MM.1S (cell line): ENCODE results near the gene HIGD1B.

Source experiments
- DNase-seq: peaks from one replicate; pipeline ENCODE4 v3.0.0-alpha.2; 2015
- H2AFZ ChIP-seq: fragments of 300-600 bp; sonication (generic); 2 replicates; pipeline ENCODE4 v1.6.0; 2016; ENCODE audit warnings: antibody characterized with exemption, low read length
- H3F3A ChIP-seq: fragments of 300-600 bp; sonication (generic); 2 replicates; pipeline ENCODE4 v1.6.1; 2016; ENCODE audit warnings: mild to moderate bottlenecking, antibody characterized with exemption, low read length, moderate library complexity, mixed read lengths; ENCODE audit not compliant: insufficient read depth
- H3K27ac ChIP-seq: fragments of 300-600 bp; sonication (generic); 2 replicates; pipeline ENCODE4 v1.5.1; 2016; ENCODE audit warnings: mild to moderate bottlenecking, low read length
- H3K27me3 ChIP-seq: fragments of 300-600 bp; sonication (generic); replicated peaks from 2 replicates; pipeline ENCODE4 v1.6.0; 2016; ENCODE audit warnings: low read length; ENCODE audit not compliant: insufficient read depth
- H3K36me3 ChIP-seq: fragments of 300-600 bp; sonication (generic); replicated peaks from 2 replicates; pipeline ENCODE4 v1.6.1; 2016; ENCODE audit warnings: mild to moderate bottlenecking, low read length, mixed read lengths; ENCODE audit not compliant: insufficient read depth
- H3K4me1 ChIP-seq: fragments of 300-600 bp; sonication (generic); 2 replicates; pipeline ENCODE4 v1.6.1; 2016; ENCODE audit warnings: low read length, mixed read lengths
- H3K4me2 ChIP-seq: fragments of 300-600 bp; sonication (generic); 2 replicates; pipeline ENCODE4 v1.6.0; 2016; ENCODE audit warnings: low read depth, low read length
- H3K4me3 ChIP-seq: fragments of 300-600 bp; sonication (generic); 2 replicates; pipeline ENCODE4 v1.5.1; 2016; ENCODE audit warnings: low read length, mixed read lengths
- H3K79me2 ChIP-seq: fragments of 300-600 bp; sonication (generic); 2 replicates; pipeline ENCODE4 v1.6.1; 2016; ENCODE audit warnings: mixed run types, low read length, mixed read lengths
- H3K9ac ChIP-seq: fragments of 300-600 bp; sonication (generic); 2 replicates; pipeline ENCODE4 v1.6.1; 2016; ENCODE audit warnings: low read length, mixed read lengths
- H3K9me2 ChIP-seq: fragments of 300-600 bp; sonication (generic); replicated peaks from 2 replicates; pipeline ENCODE4 v1.6.1; 2016; ENCODE audit warnings: mild to moderate bottlenecking, low read length, mixed read lengths; ENCODE audit not compliant: insufficient read depth
- H3K9me3 ChIP-seq: fragments of 300-600 bp; sonication (generic); replicated peaks from 2 replicates; pipeline ENCODE4 v1.6.1; 2016; ENCODE audit warnings: mild to moderate bottlenecking, low read length, mixed read lengths; ENCODE audit not compliant: insufficient read depth
- H4K20me1 ChIP-seq: fragments of 300-600 bp; sonication (generic); 2 replicates; pipeline ENCODE4 v1.6.1; 2016; ENCODE audit warnings: mild to moderate bottlenecking, low read length, moderate library complexity, mixed read lengths; ENCODE audit not compliant: insufficient read depth
- EZH2 ChIP-seq: fragments of 300-600 bp; sonication (generic); optimal IDR thresholded peaks from 2 replicates; pipeline ENCODE3; 2017; ENCODE audit warnings: low read depth, mild to moderate bottlenecking, antibody characterized with exemption, low read length, mixed read lengths
- EZH2phosphoT487 ChIP-seq: fragments of 300-600 bp; sonication (generic); IDR thresholded peaks from 2 replicates; pipeline ENCODE4 v1.6.1; 2018; ENCODE audit warnings: antibody characterized with exemption, low read length
- TF ChIP-seq, protein P1 (sequence below): fragments of 300-600 bp; sonication (generic); IDR thresholded peaks from 2 replicates; pipeline ENCODE4 v1.5.1; 2016; ENCODE audit warnings: antibody characterized with exemption, low read length, mixed read lengths

The HIGD1B gene

DNA sequence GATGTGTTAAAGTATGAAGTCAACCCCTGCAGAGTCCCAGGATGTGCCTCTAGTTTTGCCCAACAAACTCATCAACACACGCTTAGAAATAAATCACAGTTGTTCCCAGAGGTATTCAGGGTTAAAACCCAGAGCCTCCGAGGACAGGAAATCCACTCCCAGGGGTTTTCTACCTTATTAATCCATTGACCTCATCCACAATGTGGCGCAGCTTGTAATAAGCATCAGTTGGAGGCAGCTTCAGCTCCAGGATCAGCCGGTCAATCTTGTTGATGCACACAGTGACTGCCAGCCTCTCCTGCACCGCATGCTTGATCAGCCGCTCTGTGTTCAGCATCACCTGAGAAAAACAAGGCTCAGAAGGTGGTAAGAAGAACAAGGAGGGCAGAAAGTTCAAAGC is 28.1 kb downstream of the HIGD1B start:
- Histone ChIP-seq H3K4me3 (no peak overlapping the region), H3K27me3 (no peaks in the 10 kb centered on the region), H3F3A (no peaks in the 10 kb centered on the region), H3K4me1 (no peaks in the 10 kb centered on the region), H3K4me2 (no peak overlapping the region), H3K9ac (no peak overlapping the region), H4K20me1 (no peaks in the 10 kb centered on the region), H2AFZ (no peak overlapping the region), H3K79me2 (0 out of 2 replicates have a peak, but pooled peaks cover 2% of the 10 kb centered on the region), H3K36me3 (peaks cover 2% of the 10 kb centered on the region; the same call in 1 of the 2 replicates), H3K9me2 (no peaks in the 10 kb centered on the region), H3K27ac (no peak overlapping the region), H3K9me3 (no peaks in the 10 kb centered on the region)
- no peak for DNase-seq
- TF ChIP-seq, protein P1, sequence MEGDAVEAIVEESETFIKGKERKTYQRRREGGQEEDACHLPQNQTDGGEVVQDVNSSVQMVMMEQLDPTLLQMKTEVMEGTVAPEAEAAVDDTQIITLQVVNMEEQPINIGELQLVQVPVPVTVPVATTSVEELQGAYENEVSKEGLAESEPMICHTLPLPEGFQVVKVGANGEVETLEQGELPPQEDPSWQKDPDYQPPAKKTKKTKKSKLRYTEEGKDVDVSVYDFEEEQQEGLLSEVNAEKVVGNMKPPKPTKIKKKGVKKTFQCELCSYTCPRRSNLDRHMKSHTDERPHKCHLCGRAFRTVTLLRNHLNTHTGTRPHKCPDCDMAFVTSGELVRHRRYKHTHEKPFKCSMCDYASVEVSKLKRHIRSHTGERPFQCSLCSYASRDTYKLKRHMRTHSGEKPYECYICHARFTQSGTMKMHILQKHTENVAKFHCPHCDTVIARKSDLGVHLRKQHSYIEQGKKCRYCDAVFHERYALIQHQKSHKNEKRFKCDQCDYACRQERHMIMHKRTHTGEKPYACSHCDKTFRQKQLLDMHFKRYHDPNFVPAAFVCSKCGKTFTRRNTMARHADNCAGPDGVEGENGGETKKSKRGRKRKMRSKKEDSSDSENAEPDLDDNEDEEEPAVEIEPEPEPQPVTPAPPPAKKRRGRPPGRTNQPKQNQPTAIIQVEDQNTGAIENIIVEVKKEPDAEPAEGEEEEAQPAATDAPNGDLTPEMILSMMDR = no peak
- no peak for TF ChIP-seq EZH2phosphoT487
- TF ChIP-seq EZH2 = no peak

DNA sequence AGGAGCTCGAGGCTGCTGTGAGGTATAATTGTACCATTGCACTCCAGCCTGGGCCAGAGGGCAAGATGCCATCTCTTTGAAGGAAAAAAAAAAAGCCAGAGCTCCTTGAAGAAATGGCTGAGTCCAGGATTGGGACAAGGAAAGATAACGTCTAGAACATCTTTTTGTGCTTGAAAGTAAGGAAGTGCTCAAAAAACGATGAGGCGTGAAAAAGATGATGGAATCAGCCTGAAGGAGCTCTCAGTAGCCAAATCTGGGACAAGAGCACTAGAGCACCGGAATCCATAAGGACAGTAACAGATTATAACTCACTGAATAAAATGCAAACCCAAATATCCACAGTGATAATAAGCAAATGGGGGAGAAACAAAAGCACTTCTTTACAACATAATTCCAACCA is 29.4 kb downstream of the HIGD1B start:
- Histone ChIP-seq H2AFZ (no peak overlapping the region), H3K9me2 (no peaks in the 10 kb centered on the region), H3K9me3 (no peaks in the 10 kb centered on the region), H4K20me1 (no peaks in the 10 kb centered on the region), H3K4me2 (no peak overlapping the region), H3K27me3 (no peaks in the 10 kb centered on the region), H3F3A (no peaks in the 10 kb centered on the region), H3K9ac (no peak overlapping the region), H3K4me1 (no peaks in the 10 kb centered on the region), H3K27ac (no peak overlapping the region), H3K79me2 (0 out of 2 replicates have a peak, but pooled peaks cover 2% of the 10 kb centered on the region), H3K4me3 (no peak overlapping the region), H3K36me3 (peaks cover 2% of the 10 kb centered on the region; the same call in 1 of the 2 replicates)
- DNase-seq = no peak
- no peak for TF ChIP-seq EZH2
- TF ChIP-seq, protein P1 = no peak

DNA sequence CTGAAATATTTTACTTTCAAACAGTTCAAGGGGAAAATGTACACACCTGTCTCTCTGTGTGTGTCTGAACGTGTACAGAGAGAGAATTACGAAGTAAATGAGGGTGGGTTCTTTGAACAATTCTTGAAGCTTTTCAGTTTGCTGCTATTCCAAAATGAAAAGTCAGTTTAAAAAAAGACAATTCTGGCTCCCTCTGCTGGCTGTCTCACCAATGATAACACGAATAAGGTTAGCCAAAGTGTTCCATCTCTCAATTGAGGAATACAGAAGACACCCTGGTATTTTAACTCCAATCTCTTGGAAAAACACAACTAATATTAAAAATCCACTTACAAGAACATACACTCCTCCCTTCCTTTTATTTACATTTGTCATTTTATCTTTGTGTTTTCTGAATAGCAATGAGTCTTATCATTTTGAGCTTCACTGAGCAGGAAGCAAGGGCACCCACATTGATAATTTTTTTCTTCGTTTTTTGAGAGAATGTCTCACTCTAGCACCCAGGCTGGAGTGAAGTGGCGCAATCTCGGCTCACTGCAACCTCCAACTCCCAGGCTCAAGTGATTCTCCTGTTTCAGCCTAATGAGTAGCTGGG is 31.0 kb downstream of the HIGD1B start:
- Histone ChIP-seq H3K4me1 (no peaks in the 10 kb centered on the region), H2AFZ (no peak overlapping the region), H3F3A (no peaks in the 10 kb centered on the region), H3K27me3 (no peaks in the 10 kb centered on the region), H3K4me2 (no peak overlapping the region), H3K27ac (no peak overlapping the region), H3K79me2 (0 out of 2 replicates have a peak, but pooled peaks cover 2% of the 10 kb centered on the region), H3K4me3 (no peak overlapping the region), H3K9ac (no peak overlapping the region), H3K9me2 (no peaks in the 10 kb centered on the region), H4K20me1 (no peaks in the 10 kb centered on the region), H3K36me3 (peaks cover 8% of the 10 kb centered on the region; the same call in 1 of the 2 replicates), H3K9me3 (no peaks in the 10 kb centered on the region)
- peak; percentile 53 for DNase-seq
- TF ChIP-seq EZH2 = no peak
- TF ChIP-seq EZH2phosphoT487 = no peak
- TF ChIP-seq, protein P1 = peak; percentile 59
